HepG2 (cell line): ENCODE results near the gene SYVN1. TPM values are rescaled to one million over a fixed set of nuclear protein-coding genes. Genes with fewer than 3 reads are reported as not detected.

ENCODE experiments used
- AHR ChIP-seq: IDR thresholded peaks from 2 replicates; pipeline ENCODE4 v1.6.1; 2018; ENCODE audit warnings: missing genetic modification reagents, missing compliant biosample characterization
- ATAD3A ChIP-seq: sonication (generic); formaldehyde crosslinking; IDR thresholded peaks from 2 replicates; pipeline ENCODE4 v1.4.0; 2020; ENCODE audit warnings: missing genetic modification reagents
- BCL6 ChIP-seq: IDR thresholded peaks from 2 replicates; pipeline ENCODE4 v1.6.1; 2016; ENCODE audit warnings: missing genetic modification reagents, missing compliant biosample characterization
- GTF2F1 ChIP-seq: fragments of 150-350 bp; IDR thresholded peaks from 2 replicates; pipeline ENCODE4 v1.6.1; 2014; ENCODE audit warnings: low read length
- KMT2A ChIP-seq: sonication (generic); formaldehyde crosslinking; IDR thresholded peaks from 2 replicates; pipeline ENCODE4 v1.4.0; 2020; ENCODE audit warnings: missing genetic modification reagents
- MYNN ChIP-seq: sonication (generic); formaldehyde crosslinking; IDR thresholded peaks from 2 replicates; pipeline ENCODE4 v1.4.0; 2020; ENCODE audit warnings: mild to moderate bottlenecking, low read depth, missing genetic modification reagents
- NFRKB ChIP-seq: fragments of 450-650 bp; IDR thresholded peaks from 2 replicates; pipeline ENCODE4 v1.6.1; 2017
- PCBP1 ChIP-seq: fragments of 200-400 bp; formaldehyde crosslinking; IDR thresholded peaks from 2 replicates; pipeline ENCODE4 v1.6.1; 2017; ENCODE audit warnings: mild to moderate bottlenecking, low read depth, low read length, borderline replicate concordance
- POLR2G ChIP-seq: fragments of 200-400 bp; formaldehyde crosslinking; IDR thresholded peaks from 2 replicates; pipeline ENCODE4 v1.6.1; 2018; ENCODE audit warnings: mild to moderate bottlenecking, low read depth, low read length, moderate library complexity
- RFX5 ChIP-seq: IDR thresholded peaks from 2 replicates; pipeline ENCODE4 v1.6.1; 2011; ENCODE audit warnings: low read depth, low read length, improper control_type of control experiment
- RXRA ChIP-seq: sonication (generic); formaldehyde crosslinking; IDR thresholded peaks from 2 replicates; pipeline ENCODE4 v1.5.1; 2020; ENCODE audit warnings: missing genetic modification reagents
- SPEN ChIP-seq: sonication (generic); formaldehyde crosslinking; IDR thresholded peaks from 2 replicates; pipeline ENCODE4 v1.5.1; 2020; ENCODE audit warnings: low read depth, mild to moderate bottlenecking, missing genetic modification reagents
- ZFP36L1 ChIP-seq: sonication (generic); formaldehyde crosslinking; IDR thresholded peaks from 2 replicates; pipeline ENCODE4 v1.8.0; 2022; ENCODE audit warnings: mild to moderate bottlenecking, missing genetic modification reagents, moderate library complexity
- ZIK1 ChIP-seq: sonication (generic); formaldehyde crosslinking; IDR thresholded peaks from 2 replicates; pipeline ENCODE4 v1.5.0; 2020; ENCODE audit warnings: mild to moderate bottlenecking, low read depth, missing genetic modification reagents, borderline replicate concordance
- ZNF232 ChIP-seq: sonication (generic); formaldehyde crosslinking; IDR thresholded peaks from 2 replicates; pipeline ENCODE4 v1.4.0; 2020; ENCODE audit warnings: missing genetic modification reagents, borderline replicate concordance
- ZNF614 ChIP-seq: IDR thresholded peaks from 2 replicates; pipeline ENCODE4 v1.6.1; 2018; ENCODE audit warnings: missing biosample characterization, missing genetic modification reagents, inconsistent platforms, borderline replicate concordance
- ZNF713 ChIP-seq: sonication (generic); formaldehyde crosslinking; IDR thresholded peaks from 2 replicates; pipeline ENCODE4 v1.4.0; 2020; ENCODE audit warnings: mild to moderate bottlenecking, missing genetic modification reagents
- ZNF746 ChIP-seq: sonication (generic); formaldehyde crosslinking; IDR thresholded peaks from 2 replicates; pipeline ENCODE4 v1.8.0; 2022; ENCODE audit warnings: mild to moderate bottlenecking, missing genetic modification reagents
- polyA plus RNA-seq, 8 experiments: library from polyadenylated mRNA; depleted of rRNA in 3 of 8; stranded (reverse) in 7 of 8; unstranded in 1 of 8; fragments of >200 nt; fragmentation: Illumina TruSeq in 4 of 8; extraction: Trizol in 4 of 8; gene quantifications; 2 replicates each; pipeline versions ENCODE4 v1.2.1 to v1.2.3, GENCODE V29; 2011 to 2016; ENCODE audit warnings: low read depth in 4 of 8, missing spikeins in 1 of 8, mixed read lengths in 1 of 8; ENCODE audit not compliant: insufficient read depth in 1 of 8
- total RNA-seq, 5 experiments: library from RNA; depleted of rRNA; stranded (reverse); fragments of >200 nt; fragmentation: Illumina TruSeq; extraction: Trizol; gene quantifications; 2 replicates each; pipeline ENCODE4 v1.2.3, GENCODE V29; 2016; ENCODE audit warnings: low read depth in 1 of 5
- TF ChIP-seq, protein P1 (sequence below): sonication (generic); formaldehyde crosslinking; IDR thresholded peaks from 2 replicates; pipeline ENCODE4 v1.9.0; 2021; ENCODE audit warnings: mild to moderate bottlenecking, missing genetic modification reagents
- TF ChIP-seq, protein P2 (sequence below): IDR thresholded peaks from 2 replicates; pipeline ENCODE4 v1.6.1; 2016; ENCODE audit warnings: missing biosample characterization, missing genetic modification reagents, low read depth
- TF ChIP-seq, protein P3 (sequence below): sonication (generic); formaldehyde crosslinking; IDR thresholded peaks from 2 replicates; pipeline ENCODE4 v1.4.0; 2020; ENCODE audit warnings: mild to moderate bottlenecking, missing genetic modification reagents

The SYVN1 gene
- total and polyA plus RNA-seq, 2 of the 13 experiments (the other 11 are each of a cell fraction or from before 2014, with no cell fraction given) = 10.3 to 22.5 TPM

DNA sequence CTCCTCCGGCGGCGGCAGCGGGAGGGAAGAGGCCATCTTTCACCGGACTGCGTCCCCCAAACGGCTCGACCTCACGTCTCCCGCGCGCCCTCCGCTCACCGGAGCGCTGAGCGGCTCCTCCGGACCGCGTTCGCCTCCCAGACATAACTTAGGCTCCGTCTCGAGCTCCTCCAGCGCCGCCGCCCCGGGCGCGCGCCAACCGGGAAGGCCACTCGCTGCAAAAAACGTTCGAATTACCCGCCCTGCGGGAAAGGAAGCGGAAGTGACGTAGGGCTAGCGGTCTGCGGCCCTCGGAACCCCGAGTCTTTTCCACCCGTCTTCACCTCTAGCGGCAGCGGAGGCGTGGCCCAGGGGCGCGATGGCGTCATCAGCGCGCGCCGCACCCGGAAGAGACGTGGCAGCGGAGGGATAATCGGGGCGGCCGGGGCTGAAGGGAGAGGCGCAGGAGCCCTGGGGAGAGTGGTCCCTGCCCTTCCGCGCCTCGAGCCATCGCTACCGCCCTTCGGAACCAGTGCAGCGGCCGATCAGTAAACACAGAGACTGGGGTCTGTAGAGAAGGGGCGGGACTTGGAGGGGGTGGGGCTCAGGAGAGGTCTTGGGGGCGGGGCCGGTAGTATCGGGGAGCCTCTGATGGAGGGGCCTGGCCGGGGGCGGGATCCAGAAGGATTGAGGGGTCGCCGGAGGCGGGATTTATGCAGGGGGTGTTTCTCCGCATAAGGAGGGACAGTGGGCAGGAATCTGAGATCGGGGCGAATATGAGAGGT lies 50.3 kb downstream of the SYVN1 start, which contains the start of the genes CDCA5 and ZFPL1 (continued):
- TF ChIP-seq, protein P1, sequence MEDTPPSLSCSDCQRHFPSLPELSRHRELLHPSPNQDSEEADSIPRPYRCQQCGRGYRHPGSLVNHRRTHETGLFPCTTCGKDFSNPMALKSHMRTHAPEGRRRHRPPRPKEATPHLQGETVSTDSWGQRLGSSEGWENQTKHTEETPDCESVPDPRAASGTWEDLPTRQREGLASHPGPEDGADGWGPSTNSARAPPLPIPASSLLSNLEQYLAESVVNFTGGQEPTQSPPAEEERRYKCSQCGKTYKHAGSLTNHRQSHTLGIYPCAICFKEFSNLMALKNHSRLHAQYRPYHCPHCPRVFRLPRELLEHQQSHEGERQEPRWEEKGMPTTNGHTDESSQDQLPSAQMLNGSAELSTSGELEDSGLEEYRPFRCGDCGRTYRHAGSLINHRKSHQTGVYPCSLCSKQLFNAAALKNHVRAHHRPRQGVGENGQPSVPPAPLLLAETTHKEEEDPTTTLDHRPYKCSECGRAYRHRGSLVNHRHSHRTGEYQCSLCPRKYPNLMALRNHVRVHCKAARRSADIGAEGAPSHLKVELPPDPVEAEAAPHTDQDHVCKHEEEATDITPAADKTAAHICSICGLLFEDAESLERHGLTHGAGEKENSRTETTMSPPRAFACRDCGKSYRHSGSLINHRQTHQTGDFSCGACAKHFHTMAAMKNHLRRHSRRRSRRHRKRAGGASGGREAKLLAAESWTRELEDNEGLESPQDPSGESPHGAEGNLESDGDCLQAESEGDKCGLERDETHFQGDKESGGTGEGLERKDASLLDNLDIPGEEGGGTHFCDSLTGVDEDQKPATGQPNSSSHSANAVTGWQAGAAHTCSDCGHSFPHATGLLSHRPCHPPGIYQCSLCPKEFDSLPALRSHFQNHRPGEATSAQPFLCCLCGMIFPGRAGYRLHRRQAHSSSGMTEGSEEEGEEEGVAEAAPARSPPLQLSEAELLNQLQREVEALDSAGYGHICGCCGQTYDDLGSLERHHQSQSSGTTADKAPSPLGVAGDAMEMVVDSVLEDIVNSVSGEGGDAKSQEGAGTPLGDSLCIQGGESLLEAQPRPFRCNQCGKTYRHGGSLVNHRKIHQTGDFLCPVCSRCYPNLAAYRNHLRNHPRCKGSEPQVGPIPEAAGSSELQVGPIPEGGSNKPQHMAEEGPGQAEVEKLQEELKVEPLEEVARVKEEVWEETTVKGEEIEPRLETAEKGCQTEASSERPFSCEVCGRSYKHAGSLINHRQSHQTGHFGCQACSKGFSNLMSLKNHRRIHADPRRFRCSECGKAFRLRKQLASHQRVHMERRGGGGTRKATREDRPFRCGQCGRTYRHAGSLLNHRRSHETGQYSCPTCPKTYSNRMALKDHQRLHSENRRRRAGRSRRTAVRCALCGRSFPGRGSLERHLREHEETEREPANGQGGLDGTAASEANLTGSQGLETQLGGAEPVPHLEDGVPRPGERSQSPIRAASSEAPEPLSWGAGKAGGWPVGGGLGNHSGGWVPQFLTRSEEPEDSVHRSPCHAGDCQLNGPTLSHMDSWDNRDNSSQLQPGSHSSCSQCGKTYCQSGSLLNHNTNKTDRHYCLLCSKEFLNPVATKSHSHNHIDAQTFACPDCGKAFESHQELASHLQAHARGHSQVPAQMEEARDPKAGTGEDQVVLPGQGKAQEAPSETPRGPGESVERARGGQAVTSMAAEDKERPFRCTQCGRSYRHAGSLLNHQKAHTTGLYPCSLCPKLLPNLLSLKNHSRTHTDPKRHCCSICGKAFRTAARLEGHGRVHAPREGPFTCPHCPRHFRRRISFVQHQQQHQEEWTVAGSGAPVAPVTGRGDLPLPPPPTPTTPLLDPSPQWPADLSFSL (CRISPR knock-in tag) = no peak
- TF ChIP-seq, protein P2, sequence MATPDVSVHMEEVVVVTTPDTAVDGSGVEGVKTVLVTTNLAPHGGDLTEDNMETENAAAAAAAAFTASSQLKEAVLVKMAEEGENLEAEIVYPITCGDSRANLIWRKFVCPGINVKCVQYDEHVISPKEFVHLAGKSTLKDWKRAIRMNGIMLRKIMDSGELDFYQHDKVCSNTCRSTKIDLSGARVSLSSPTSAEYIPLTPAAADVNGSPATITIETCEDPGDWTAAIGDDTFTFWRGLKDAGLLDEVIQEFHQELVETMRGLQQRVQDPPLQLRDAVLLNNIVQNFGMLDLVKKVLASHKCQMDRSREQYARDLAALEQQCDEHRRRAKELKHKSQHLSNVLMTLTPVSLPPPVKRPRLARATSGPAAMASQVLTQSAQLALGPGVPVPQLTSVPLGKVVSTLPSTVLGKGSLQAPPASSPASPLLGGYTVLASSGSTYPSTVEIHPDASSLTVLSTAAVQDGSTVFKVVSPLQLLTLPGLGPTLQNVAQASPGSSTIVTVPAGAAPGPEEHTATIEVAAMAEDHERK (CRISPR knock-in tag) = peak; percentile 80
- no peak; the same call in 1 of the 2 replicates for TF ChIP-seq RXRA (CRISPR knock-in tag)
- peak; percentile 94 for TF ChIP-seq KMT2A (CRISPR knock-in tag)
- TF ChIP-seq RFX5 = peak; percentile 43; the same call in 1 of the 2 replicates
- TF ChIP-seq, protein P3, sequence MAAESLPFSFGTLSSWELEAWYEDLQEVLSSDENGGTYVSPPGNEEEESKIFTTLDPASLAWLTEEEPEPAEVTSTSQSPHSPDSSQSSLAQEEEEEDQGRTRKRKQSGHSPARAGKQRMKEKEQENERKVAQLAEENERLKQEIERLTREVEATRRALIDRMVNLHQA (CRISPR knock-in tag) = no peak
- peak; percentile 78 for TF ChIP-seq ZIK1 (CRISPR knock-in tag)
- peak; percentile 37; the same call in 1 of the 2 replicates for TF ChIP-seq ZNF746 (CRISPR knock-in tag)
- no peak for TF ChIP-seq GTF2F1
- peak; percentile 20; the same call in 1 of the 2 replicates for TF ChIP-seq AHR
- peak; percentile 87 for TF ChIP-seq SPEN
- 0 out of 2 replicates have a peak, but pooled peaks have one; percentile 81 for TF ChIP-seq PCBP1
- no peak for TF ChIP-seq ATAD3A (CRISPR knock-in tag)
- TF ChIP-seq ZNF232 (CRISPR knock-in tag) = no peak
- TF ChIP-seq BCL6 (CRISPR knock-in tag) = peak; percentile 59
- peak; percentile 99; the same call in 1 of the 2 replicates for TF ChIP-seq ZNF713 (CRISPR knock-in tag)
- peak; percentile 90 for TF ChIP-seq POLR2G
- peak; percentile 64; the same call in 1 of the 2 replicates for TF ChIP-seq ZFP36L1
- no peak for TF ChIP-seq NFRKB
- no peak for TF ChIP-seq MYNN
- TF ChIP-seq ZNF614 (CRISPR knock-in tag) = peak; percentile 81; the same call in 1 of the 2 replicates
